Fibroblast of gingiva (primary cell): ENCODE results near the gene SIVA1.
A peak's percentile ranks its signal among the peaks of the same experiment; 100 is the strongest.

Experiments
- DNase-seq: peaks from one replicate; pipeline ENCODE4 v3.0.0-alpha.2; 2011; ENCODE audit warnings: low read depth

Gene SIVA1

GRCh38 chr14:104752735-104753527 lies at the start of gene SIVA1:
SIVA1 (plus strand) TSS chr14:104753147; CDS start chr14:104753202, 55 bp downstream.
- peak; percentile 99 for DNase-seq

GRCh38 chr14:104703269-104703668 lies 49.7 kb upstream of the SIVA1 start:
- DNase-seq, result no peak

- DNase-seq, result no peak
Measured at GRCh38 chr14:104704252-104704651, 48.7 kb upstream of the SIVA1 start.

- DNase-seq, result no peak
Measured at GRCh38 chr14:104705340-104706047, 47.5 kb upstream of the SIVA1 start.

GRCh38 chr14:104706733-104707607 lies 46.0 kb upstream of the SIVA1 start:
- DNase-seq, result no peak

- DNase-seq, result no peak
Measured at GRCh38 chr14:104707608-104708595, 45.0 kb upstream of the SIVA1 start.

GRCh38 chr14:104708606-104709268 lies 44.2 kb upstream of the SIVA1 start:
- peak; percentile 40 for DNase-seq

GRCh38 chr14:104709387-104710039 lies 43.4 kb upstream of the SIVA1 start:
- no peak for DNase-seq

- DNase-seq, result no peak
Measured at GRCh38 chr14:104710071-104710735, 42.7 kb upstream of the SIVA1 start.

- DNase-seq, result no peak
Measured at GRCh38 chr14:104712881-104713734, 39.8 kb upstream of the SIVA1 start.

GRCh38 chr14:104714066-104714465 lies 38.9 kb upstream of the SIVA1 start:
- DNase-seq, result no peak

- DNase-seq, result no peak
Measured at GRCh38 chr14:104714681-104715080, 38.3 kb upstream of the SIVA1 start.

GRCh38 chr14:104715416-104715815 lies 37.5 kb upstream of the SIVA1 start:
- DNase-seq, result no peak

- DNase-seq, result no peak
Measured at GRCh38 chr14:104715871-104716270, 37.1 kb upstream of the SIVA1 start.

- DNase-seq, result no peak
Measured at GRCh38 chr14:104717137-104717536, 35.8 kb upstream of the SIVA1 start.

GRCh38 chr14:104717646-104718045 lies 35.3 kb upstream of the SIVA1 start:
- no peak for DNase-seq

GRCh38 chr14:104718147-104718546 lies 34.8 kb upstream of the SIVA1 start:
- no peak for DNase-seq

GRCh38 chr14:104718871-104719270 lies 34.1 kb upstream of the SIVA1 start:
- no peak for DNase-seq

- no peak for DNase-seq
Measured at GRCh38 chr14:104719343-104719742, 33.6 kb upstream of the SIVA1 start.
